DND-41 (cell line): ENCODE results near the gene CHRM5.

ENCODE experiments used
- CTCF ChIP-seq: IDR thresholded peaks from 2 replicates; pipeline ENCODE4 v1.5.1; 2012; ENCODE audit warnings: borderline replicate concordance, low read length, moderate library complexity, mild to moderate bottlenecking; ENCODE audit not compliant: poor library complexity, severe bottlenecking; ENCODE audit errors: extremely low read depth
- EZH2 ChIP-seq: IDR thresholded peaks from 3 replicates; pipeline ENCODE4 v1.6.1; 2012; ENCODE audit warnings: borderline replicate concordance, low read depth, mild to moderate bottlenecking, moderate library complexity, low read length, inconsistent platforms; ENCODE audit not compliant: severe bottlenecking

GRCh38 chr15:33968224-33968623, at the start of gene CHRM5:
- TF ChIP-seq CTCF (no peak), EZH2 (no peak)
